ENCODE measurements around the gene KASH5.
"Not testable (repeated sequence)": the region's sequence is repeated elsewhere in the genome, so short reads cannot be mapped to it uniquely, and the experiment has no call there.

Gene KASH5

DNA sequence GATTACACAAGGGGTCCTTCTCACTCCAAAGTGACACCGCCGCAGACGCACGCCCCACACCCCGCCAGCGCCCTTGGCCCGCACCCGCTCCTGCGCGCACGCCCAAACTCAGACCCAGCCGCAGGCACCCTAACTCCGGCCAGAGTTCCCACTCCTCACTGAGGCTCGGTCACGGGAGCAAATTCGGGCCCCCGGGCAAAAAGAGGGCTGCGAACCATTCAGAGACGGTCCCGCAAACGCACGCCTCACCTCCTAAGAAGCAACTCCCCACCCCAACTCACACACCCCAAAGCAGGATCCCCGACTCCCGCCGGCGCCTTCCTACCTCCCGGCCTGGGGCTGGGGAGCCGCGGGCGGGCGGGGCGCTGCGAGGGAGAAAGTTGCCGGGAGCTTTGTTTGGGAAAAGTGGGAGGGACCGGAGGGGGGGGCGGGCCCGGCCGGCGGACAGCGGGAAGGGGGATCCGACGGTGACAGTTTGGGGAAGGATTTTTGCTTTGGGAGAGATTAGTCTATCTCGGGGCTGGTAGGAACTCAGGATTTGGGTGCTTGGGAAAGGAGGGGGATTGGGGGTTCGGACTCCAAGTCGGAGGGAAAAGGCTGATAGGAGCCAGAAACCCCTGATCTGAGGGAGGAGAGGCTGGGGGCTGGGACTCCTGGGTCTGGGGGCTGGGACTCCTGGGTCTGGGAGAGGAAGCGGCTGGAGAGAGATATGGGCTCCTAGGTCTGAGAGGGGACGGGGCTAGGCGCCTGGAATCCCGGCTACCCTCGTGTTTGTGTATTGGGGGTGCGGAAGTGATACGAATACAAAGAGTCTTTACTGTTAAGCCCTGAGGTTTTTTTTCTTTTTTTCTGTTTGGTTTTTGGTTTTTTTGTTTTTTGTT, 25.8 kb upstream of the KASH5 start, which contains the start of gene TEAD2:
Gene TEAD2, minus strand, starts transcription at position 369 of the 881 bp plus-strand sequence. CDS start 2,341 bp downstream, outside the sequence.
- no peak for DNase-seq

DNA sequence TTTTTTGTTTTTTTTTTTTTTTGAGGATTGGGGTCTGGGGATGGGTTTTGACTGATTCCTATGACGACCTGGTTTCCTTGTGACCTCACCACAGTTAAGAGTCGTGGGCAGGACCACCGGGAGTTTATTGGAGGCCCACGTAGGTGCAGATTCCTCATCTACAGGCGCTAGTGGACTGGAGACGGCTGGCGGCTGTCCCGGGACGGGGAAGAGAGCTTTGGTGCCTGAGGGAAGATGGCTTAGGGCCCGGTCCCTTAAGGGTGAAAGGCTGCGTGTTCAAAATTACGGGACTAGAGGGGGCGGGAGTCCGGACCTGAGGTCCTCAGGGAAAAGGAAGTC, 25.2 kb upstream of the KASH5 start:
- DNase-seq, result no peak

DNA sequence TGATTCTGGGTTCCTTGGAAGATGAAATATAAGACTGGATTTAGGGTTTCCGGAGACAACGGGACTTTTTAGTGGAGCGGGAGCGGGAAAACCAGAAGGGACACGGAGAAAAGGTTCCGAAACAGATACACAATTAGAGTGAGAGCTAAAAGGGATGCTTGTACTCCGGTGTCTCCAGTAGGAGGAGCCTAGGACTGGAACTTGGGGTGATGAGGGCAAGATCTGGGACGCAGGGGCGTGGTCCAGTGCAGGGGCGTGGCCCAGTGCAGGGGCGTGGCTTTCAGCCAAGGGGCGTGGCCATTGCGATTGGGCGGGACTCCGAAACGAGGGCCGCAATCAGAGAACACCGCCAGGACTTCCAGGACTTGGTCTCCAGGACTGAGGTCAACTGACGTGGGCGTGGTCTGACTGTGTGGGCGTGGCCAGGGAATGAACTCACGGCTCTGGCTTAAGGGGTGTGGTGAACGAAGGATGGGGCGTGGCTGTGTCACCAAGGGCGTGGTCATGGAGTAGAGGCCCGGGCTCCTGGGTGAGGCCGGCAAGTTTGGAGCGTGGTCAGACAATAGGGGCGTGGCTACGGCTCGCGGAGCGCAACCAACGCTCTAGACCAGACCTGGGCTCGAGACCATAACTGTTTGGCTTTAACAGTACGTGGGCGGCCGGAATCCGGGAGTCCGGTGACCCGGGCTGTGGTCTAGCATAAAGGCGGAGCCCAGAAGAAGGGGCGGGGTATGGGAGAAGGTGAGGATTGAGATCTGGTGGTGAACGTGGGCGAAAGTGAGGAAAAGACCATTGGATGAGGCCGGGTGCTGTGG, 24.6 kb upstream of the KASH5 start, which contains the start of gene DKKL1:
Gene DKKL1, plus strand, starts transcription at position 610 of the 815 bp plus-strand sequence. Its CDS starts 122 bp downstream, at position 732.
- peak; percentile 46 for DNase-seq

DNA sequence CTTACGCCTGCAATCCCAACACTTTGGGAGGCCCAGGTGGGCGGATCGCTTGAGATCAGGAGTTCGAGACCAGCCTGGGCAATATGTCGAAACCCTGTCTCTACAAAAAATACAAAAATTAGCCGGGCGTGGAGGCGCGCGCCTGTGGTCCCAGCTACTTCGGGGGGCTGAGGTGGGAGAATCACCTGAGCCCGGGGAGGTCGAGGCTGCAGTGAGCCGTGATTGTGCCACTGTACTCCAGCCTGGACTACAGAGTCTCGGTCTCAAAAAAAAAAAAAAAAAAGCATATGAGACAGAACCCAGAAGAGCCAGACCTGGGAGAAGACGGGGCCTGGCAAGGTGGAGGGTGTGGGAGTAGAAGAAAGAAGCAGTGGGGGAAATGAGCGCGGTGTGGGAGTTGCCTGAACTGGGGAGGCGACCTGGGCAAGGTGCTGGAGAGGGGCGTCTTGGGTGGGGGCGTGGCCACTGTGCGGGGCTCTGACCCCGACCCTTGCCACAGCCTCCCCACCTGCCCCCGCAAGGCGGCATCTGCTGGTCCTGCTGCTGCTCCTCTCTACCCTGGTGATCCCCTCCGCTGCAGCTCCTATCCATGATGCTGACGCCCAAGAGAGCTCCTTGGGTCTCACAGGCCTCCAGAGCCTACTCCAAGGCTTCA, 23.8 kb upstream of the KASH5 start:
- DNase-seq, result no peak

DNA sequence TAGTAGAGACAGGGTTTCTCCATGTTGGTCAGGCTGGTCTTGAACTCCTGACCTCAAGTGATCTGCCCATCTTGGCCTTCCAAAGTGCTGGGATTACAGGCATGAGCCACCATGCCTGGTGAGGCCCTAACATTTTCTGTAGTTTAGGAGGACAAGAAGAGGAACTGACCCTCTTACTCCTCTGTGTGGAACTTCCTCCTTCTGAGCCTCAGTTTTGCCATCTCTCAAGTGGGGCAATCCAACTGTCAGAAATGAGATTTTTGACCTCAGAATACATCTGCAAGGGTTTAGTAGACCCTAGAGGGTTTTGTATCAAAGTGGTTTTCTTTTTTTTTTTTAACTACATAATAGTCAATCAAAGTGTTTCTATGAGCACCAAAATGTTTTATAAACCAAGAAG, 21.9 kb upstream of the KASH5 start:
- no peak for DNase-seq

DNA sequence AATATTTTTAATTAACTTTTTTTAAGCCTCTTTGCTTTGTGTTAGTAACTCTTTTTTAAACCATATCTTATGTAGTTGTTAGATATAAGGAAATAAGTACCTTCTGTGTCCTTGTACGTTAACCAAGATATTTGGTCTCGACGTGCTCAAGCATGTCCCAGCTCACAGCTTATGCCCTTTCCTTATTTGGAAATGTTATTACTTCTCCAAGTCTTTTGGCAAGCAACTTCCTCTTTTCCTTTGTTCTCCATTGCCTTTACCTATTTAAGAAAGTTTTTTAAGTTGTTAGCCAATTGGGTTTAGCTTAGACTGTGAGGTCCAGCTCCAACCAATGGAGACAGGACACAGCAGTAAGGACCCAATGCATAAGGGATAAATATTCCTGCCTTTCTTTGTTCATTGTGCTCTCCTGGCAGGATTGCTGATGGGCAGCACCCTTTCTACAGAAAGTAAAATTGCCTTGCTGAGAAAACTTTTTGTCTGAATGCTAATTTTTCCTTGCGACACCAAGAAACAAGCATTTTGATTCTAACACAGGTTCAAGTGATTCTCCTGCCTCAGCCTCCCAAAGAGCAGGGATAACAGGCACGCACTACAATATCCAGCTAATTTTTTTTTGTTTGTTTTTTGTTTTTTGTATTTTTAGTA, 19.2 kb upstream of the KASH5 start:
- no peak for DNase-seq

DNA sequence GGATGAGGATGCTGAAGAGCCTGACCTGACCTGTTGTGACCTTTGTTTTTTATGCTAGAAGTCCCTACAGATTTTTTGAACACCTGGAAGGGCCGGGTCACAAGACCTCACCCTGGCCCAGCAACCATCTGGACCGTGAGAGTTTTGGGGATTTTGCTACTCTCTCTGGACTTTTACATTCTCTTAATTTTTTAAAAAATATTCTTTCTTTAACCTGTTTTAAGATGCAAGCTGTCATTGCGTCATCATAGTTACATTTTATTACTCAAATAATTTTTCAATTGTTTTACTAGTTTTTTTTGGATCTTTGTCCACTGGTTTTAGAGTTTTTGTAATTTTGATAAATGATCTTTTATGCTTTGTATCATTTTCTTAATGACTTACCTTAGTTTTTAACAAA, 16.9 kb upstream of the KASH5 start:
- DNase-seq, result no peak

DNA sequence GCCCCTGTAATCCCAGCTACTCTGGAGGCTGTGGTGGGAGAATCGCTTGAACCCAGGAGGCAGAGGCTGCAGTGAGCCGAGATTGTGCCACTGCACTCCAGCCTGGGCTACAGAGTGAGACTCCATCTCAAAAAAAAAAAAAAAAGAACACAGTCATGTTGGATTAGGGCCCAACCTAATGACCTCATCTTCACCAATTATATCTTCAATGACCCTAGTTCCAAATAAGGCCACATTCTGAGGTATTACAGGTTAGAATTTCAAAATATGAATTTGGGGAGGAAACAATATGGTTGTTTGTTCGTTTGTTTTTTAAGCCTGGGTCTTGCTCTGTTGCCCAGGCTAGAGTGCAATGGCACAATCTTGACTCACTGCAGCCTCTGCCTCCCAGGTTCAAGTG, 14.9 kb upstream of the KASH5 start:
- not testable (repeated sequence) for DNase-seq

DNA sequence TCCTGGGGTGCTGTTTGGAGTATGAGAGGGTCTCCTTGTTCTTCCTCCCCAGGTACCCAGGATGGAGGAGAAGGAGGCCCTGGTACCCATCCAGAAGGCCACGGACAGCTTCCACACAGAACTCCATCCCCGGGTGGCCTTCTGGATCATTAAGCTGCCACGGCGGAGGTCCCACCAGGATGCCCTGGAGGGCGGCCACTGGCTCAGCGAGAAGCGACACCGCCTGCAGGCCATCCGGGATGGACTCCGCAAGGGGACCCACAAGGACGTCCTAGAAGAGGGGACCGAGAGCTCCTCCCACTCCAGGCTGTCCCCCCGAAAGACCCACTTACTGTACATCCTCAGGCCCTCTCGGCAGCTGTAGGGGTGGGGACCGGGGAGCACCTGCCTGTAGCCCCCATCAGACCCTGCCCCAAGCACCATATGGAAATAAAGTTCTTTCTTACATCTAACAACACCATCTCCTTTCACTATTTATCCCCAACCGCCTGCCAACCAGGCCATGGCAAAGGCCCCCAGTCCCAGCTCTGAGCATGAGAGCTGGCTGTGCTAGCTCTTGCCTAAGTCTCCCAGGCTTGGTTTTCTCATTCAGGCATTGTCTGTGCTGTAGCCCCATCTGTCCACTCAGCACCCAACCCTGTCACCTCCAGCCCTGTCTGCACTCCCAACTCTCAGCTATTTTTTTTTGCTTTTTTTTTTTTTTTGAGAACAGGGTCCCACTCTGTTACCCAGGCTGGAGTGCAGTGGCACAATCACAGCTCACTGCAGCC, 13.2 kb upstream of the KASH5 start:
- DNase-seq, result no peak

DNA sequence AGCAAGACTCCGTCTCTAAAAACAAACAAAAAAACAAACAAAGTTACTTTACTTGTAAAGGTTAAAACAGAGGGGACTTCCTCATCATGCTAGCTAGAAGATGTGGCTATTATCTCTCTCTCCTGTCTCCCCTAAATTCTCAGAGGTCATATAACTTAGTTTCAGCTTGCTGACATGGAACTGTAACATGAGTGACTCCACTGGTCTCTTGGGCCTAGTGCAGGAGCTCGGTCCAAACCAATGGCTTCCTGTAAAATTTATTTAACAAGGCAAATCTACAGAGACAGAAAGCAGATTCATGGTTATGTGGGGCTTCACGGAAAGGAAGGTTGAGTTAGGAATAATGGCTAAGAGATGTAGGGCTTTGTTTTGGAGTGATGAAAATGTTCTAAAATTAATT, 9.5 kb upstream of the KASH5 start:
- no peak for DNase-seq

DNA sequence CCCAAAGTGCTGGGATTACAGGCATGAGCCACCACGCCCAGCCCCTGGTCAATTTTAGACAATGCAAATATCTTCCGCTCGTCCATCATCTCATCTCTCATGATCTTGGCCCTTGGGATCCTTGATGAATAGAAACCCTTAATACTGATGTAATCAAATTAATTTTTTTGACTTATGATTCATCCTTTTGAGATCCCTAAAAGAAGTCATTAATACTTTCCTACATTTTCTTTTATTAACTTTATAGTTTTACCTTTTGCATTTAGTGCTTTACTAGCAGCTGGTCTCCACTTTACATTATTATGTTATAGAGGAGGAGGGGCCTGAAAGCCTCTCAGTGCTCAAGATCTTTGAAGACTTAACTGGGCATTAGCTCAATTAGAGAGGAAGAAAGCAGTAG, 7.7 kb upstream of the KASH5 start:
- DNase-seq, result no peak

DNA sequence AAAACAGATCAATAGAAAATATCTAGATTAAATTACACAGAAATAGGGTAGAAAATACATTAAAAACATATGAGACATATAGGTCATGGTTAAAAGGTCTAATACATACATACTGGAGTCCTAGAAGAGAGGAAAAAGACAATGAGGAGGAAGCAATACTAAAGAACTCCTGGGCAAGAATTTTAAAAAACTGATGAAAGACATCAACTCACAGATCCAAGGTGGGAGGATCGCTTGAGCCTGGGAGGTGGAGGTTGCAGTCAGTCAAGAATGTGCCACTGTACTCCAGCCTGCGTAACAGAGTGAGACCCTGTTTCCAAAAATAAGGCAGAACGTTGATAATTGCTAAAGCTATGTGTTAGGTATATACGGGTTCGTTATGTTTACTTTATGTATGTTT, 5.4 kb upstream of the KASH5 start:
- DNase-seq, result no peak

DNA sequence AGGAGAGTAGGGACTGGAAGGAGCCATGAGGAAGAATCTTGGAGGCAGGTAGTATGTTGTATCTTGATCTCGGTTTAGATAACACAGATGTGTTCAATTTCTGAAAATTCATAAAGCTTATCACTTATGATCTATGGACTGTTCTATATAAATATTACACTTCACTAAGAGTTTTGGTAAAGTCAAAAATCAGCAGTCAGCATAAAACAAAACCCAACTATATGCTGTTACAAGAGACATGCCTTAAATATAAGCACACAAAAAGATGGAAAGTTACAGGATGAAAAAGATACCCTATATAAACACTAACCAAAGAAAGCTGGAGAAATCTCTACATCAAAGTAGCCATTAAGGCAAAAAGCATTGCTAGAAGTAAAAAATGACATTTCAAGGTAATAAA, 4.5 kb upstream of the KASH5 start:
- DNase-seq, result no peak

DNA sequence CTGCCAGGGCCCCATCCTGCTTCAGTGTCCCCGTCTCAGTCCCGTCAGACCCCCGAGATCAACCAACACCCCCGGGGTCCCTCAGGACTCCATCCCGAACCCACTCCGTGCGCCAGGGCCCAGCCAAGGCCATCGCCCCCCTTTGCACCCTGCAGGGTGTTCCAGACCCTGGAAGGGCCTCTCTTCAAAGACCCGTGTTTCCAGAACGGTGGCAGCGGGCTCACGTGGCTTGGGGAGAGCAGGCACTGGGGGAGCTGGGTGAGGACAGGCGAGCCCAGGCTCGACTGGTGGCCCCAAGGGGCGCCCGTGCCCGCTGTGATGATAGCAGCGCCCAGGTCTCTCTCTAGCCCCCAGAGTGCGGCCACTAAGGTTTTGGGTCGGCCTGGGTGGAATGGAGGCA, 1.4 kb downstream of the KASH5 start:
- DNase-seq, result no peak

DNA sequence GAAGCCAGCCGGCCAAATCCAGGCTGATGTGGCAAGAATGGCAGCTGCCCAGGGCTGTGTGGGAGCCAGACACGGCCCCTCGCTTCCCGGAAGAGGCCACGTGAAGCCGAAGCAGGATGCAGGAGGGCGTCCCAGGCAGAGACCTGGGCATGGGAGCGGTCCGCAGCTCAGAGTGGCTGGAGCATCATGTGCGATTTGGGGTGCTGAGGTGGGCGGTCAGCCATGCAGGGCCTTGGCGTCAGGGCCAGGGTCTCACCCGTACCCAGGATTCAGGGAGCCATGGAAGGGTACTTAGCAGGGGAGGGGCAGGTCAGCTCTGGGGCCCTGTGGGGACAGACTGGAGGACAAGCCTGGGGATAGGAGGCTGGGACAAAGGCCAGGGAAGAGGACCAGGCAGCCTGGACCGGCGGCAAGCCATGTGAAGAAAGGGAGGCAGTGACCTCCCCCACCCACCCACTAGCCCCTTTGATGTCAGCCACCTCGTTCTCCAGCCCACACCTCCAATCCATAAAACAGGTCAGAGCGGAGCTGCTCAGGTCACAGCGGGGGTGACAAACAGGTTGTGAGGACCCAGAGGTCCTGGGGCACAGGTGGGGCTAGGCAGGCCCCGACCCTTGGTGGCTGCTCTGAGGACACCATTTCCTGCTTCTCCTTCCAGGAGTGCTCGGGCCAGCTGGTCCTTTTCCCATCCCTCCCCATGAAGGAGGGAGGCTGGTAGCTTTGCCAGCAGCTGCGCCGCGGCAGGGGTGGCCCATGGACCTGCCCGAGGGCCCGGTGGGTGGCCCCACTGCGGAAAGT, 2.3 kb downstream of the KASH5 start:
- no peak for DNase-seq

DNA sequence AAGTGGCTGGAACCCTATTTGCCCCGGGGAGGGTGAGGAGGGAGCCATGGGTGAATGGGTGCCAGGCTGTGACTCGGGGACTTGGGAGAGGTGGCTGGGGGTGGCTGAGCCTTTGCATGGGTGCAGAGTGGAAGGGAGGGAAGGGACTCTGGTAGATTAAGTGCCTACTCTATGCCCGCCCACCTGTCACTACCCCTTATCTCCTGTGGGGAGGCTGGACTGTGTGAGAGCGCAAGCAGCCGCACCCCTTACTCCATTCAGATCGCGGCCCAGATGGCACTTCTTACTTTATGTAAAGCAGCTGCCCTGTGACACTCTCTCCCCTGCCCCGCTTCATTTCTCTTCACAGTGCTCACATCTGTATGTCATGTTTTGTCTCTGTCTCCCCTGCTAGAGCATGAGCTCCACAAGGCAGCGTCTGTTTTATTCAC, 2.9 kb downstream of the KASH5 start:
- no peak for DNase-seq

DNA sequence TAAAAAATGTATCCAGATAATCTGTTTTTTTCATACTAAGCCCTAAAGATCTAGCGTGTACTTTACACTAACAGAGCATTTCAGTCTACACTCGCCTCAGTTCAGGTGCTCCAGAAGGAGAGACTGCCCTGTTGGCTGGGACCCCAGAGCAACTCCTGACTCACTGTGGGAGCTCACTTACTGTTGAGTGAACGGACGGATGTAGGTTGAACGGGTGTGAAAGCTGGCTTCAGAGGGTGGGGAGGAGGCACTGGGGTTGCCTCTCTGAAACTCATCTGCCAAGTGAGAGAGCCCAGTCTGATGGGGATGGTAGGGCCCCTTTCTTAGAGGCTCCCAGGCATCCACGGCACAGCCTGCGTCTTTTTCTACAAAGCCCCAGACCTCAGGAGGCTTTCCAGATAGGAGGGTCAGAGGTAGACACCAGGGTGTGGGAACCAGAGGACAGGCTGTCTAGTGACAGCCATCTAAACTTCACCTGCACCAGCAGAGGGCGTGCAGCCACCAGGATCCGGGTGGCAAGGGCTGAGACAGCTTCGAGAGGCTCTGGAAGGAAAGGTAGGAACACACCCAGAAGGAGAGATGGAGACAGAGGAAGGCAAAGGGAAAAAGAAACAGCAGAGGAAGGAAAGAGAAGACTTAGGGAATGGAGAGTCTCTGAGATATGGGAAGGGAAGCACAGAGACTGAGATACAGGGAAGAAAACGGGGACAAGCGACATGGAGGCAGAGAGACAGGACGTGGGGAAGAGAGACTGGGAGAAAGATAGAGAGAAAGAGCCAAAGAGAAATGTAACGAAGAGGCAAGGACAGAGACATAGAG, 3.7 kb downstream of the KASH5 start:
- DNase-seq, result peak; percentile 75

DNA sequence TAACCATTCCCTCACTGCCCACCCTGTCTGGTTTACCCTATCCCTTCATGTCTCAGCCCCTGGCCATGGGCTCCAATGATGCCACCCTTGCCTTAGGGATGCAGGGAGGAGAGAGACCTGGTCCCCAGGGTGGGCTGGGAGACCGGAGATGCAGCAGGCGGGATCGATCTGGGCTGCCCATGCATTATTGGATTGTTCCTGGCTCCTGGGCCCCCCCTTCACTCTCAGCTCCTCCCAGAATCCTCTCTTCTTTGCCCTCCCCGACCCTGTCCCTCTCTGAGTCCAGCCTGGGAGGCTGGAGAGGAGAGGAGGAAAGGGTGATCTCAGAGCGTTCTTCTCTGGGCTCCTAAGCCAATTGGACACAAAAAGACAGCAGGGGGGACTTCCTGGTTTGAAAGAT, 5.8 kb downstream of the KASH5 start:
- no peak for DNase-seq

DNA sequence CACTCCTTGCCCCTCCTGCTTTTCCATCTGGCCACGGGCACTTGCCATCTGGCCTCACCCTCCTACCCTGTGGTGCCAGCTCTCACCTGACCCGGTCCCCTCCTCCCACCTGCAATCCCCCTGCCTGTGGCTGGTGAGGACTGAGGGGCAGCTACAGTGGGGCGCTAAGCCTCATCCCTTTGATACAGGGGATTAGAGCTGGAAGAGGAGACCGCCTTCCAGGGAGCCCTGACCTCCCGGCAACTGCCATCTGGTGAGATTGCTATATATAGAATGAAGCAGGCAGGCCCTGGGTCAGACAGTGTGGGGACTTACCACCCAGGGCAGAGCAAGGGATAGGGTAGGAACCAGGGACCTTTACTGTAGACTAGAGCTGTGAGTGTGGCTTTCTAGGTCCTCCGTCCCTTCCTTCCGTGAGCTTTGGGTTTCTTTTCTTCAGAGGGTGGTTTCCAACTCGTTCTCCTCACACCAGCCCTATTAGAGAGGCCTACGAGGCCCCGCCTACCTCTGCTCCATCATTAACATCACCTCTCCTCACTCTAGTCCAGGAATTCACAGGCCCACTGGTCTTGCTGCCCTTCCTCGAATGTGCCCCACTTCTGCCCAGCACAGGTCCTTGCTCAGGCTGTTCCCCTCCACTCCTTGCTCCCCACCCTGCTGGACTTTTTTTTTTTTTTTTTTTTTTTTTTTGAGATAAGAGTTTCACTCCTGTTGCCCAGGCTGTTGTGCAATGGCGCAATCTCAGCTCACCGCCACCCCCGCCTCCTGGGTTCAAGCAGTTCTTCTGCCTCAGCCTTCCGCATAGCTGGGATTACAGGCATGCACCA, 7.7 kb downstream of the KASH5 start:
- no peak for DNase-seq
